ENCODE results near the gene AP1B1.

AP1B1 gene

GRCh38 chr22:29314537-29315285 is 73.7 kb downstream of the AP1B1 start:
- TF ChIP-seq, protein P1, sequence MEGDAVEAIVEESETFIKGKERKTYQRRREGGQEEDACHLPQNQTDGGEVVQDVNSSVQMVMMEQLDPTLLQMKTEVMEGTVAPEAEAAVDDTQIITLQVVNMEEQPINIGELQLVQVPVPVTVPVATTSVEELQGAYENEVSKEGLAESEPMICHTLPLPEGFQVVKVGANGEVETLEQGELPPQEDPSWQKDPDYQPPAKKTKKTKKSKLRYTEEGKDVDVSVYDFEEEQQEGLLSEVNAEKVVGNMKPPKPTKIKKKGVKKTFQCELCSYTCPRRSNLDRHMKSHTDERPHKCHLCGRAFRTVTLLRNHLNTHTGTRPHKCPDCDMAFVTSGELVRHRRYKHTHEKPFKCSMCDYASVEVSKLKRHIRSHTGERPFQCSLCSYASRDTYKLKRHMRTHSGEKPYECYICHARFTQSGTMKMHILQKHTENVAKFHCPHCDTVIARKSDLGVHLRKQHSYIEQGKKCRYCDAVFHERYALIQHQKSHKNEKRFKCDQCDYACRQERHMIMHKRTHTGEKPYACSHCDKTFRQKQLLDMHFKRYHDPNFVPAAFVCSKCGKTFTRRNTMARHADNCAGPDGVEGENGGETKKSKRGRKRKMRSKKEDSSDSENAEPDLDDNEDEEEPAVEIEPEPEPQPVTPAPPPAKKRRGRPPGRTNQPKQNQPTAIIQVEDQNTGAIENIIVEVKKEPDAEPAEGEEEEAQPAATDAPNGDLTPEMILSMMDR (IDR thresholded peaks at IDR 0.05; ENCODE audit: insufficient read depth, missing control alignments), result no peak
- DNase-seq (ENCODE audit: insufficient read length, low spot score), result no peak
- FAIRE-seq, result no peak

DNA sequence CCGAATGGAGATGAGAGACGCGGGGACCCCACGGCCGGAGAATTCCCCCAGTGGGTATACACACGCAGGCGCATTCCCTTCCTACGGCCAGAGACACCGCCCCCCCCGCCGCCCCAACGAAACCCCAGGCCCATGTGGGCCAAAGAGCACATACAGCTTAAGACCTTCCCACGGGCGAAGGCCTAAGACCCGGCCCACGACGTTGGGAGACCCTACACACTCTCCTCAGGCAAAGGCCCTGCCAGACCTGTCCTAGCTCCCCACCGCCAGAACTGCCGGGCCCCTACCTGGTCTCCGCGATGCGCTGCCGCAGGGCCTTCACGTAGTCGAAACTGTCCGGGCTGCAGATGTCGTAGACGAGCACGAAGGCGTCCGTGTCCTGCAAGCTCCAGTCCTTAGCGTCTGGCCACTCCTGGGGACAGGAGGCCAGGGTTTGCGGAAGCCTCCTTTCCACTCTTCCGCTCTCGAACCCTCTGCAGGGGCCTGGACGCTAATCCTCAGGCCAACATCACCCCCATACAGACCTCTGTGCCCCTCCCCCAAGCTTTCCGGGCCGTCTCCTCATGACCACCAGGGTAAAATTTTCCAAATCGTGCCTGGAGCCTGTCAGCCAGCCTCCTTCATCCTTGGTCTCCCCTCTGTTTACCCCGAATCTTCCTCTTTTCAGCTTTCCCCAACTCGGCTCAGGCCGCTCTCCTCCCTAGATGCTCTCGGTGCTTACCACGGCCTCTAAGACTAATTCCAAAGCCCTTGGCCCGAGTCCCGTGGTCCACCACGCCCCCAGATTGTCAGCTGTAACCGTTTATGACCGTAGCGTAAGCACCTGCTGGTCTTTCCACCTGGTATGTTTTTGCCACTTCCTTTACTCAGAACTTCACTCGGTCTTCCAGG is 74.5 kb downstream of the AP1B1 start:
- DNase-seq (ENCODE audit: insufficient read length, low spot score), result no peak
- TF ChIP-seq, protein P1 (IDR thresholded peaks at IDR 0.05; ENCODE audit: insufficient read depth, missing control alignments), result no peak
- no peak for FAIRE-seq

DNA sequence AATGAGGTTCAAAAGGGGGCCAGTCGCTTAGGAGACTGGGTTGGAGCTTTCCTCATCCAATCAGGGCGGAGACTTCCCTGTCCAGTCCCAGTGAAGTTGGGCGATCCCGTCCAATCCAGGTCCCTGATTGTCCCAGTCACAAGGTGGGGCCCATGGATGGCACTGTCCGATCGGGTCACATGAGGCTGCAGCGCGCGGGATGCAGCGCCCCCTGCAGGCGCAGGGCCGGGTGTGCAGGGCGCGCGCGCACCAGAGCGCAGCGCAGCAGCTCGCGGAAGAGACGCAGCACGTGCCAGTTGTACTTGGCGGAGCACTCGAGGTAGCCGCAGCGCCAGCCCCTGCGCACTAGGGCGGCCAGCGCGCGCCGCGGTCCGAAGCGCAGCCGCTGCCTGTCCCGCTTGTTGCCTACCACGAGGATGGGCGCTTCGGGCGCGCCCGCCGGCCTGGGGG is 75.2 kb downstream of the AP1B1 start:
- DNase-seq (ENCODE audit: insufficient read length, low spot score), result no peak
- no peak for FAIRE-seq
- TF ChIP-seq, protein P1 (IDR thresholded peaks at IDR 0.05; ENCODE audit: insufficient read depth, missing control alignments), result no peak

GRCh38 chr22:29312218-29313125 is 75.9 kb downstream of the AP1B1 start:
- TF ChIP-seq, protein P1 (IDR thresholded peaks at IDR 0.05; ENCODE audit: insufficient read depth, missing control alignments), result no peak
- FAIRE-seq, result no peak
- DNase-seq (ENCODE audit: insufficient read length, low spot score), result no peak

DNA sequence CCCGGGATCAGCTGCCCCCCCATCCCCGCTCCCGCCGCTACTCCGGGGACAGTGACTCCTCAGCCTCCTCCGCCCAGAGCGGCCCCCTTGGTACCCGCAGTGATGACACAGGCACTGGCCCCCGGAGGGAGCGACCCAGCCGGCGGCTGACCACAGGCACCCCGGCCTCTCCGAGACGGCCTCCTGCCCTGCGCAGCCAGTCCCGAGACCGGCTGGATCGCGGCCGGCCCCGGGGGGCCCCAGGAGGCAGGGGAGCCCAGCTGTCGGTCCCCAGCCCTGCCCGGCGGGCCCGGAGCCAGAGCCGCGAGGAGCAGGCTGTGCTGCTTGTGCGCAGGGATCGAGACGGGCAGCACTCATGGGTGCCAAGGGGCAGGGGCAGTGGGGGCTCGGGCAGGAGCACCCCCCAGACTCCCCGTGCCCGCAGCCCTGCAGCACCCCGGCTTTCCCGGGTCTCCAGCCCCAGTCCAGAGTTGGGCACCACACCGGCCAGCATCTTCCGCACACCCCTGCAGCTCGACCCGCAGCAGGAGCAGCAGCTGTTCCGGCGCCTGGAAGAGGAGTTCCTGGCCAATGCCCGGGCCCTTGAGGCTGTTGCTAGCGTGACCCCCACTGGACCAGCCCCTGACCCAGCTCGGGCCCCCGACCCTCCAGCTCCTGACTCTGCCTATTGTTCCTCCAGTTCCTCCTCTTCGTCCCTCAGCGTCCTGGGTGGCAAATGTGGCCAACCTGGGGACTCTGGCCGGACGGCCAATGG is 76.7 kb downstream of the AP1B1 start:
- DNase-seq (ENCODE audit: insufficient read length, low spot score) (no peak), FAIRE-seq (no peak)
- TF ChIP-seq, protein P1 (IDR thresholded peaks at IDR 0.05; ENCODE audit: insufficient read depth, missing control alignments), result no peak

GRCh38 chr22:29310863-29311339 is 77.5 kb downstream of the AP1B1 start:
- no peak for DNase-seq (ENCODE audit: insufficient read length, low spot score)
- TF ChIP-seq, protein P1 (IDR thresholded peaks at IDR 0.05; ENCODE audit: insufficient read depth, missing control alignments), result no peak
- FAIRE-seq, result no peak

Data from D721Med (cell line).